ENCODE results near the gene ZIC1. TPM values are rescaled to one million over a fixed set of nuclear protein-coding genes. Genes with fewer than 3 reads are reported as not detected.

Gene ZIC1
- total and polyA plus RNA-seq, 2 of the 13 experiments (the other 11 are each of a cell fraction or from before 2014, with no cell fraction given) = not detected

- TF ChIP-seq STAT6 (CRISPR knock-in tag; IDR thresholded peaks at IDR 0.05; ENCODE audit: borderline replicate concordance) = no peak
Measured at GRCh38 chr3:147396712-147397046, 12.5 kb upstream of the ZIC1 start (continued).

GRCh38 chr3:147397155-147397874, 11.8 kb upstream of the ZIC1 start:
- Histone ChIP-seq H3K36me3 (replicated peaks in 1 of 2; ENCODE audit: control insufficient read depth in 1 of 2, insufficient read depth in 2 of 2, low read length in 2 of 2) (no peaks in the 10 kb centered on the region), H3K27me3 (ENCODE audit: control insufficient read depth in 1 of 2, insufficient read depth in 2 of 2, low read length in 2 of 2) (peaks cover 1 to 13% of the 10 kb centered on the region in 2 experiments; a peak in 4 of 5 replicates), H3K4me3 (replicated peaks in 1 of 3; ENCODE audit: insufficient read depth in 1 of 3, low read depth in 2 of 3, low read length in 3 of 3) (no peak overlapping the region), H3K27ac (ENCODE audit: extremely low read length, insufficient read depth, low read length) (no peak overlapping the region), H3K4me1 (ENCODE audit: insufficient read depth, low read length) (no peaks in the 10 kb centered on the region), H3K4me2 (ENCODE audit: low read depth, low read length) (no peak overlapping the region), H4K20me1 (ENCODE audit: insufficient read depth, low read length) (no peaks in the 10 kb centered on the region), H3K79me2 (ENCODE audit: insufficient read depth, low read length) (no peaks in the 10 kb centered on the region), H2AFZ (ENCODE audit: low read length) (no peak overlapping the region), H3K9me3 (ENCODE audit: low read length) (no peaks in the 10 kb centered on the region), H3K9ac (ENCODE audit: insufficient read depth, low read depth, low read length) (no peak overlapping the region)
- ChIA-PET CTCF (ENCODE audit: low intra/inter-chr PET ratio, low total read pairs) (no interaction called here), POLR2A (no interaction called here)
- 62% methylated on average over 25 of the region's 34 CpGs for WGBS (ENCODE audit: low lambda C conversion rate)
- FAIRE-seq (no peak), DNase-seq (ENCODE audit: low spot score) (no peak), ATAC-seq (no peak)
- no TSS peak for BruUV-seq (replicated peaks)
- intact Hi-C loops (cut with micrococcal nuclease; ENCODE audit: unreplicated experiment) (no loop called here), in situ Hi-C loops (cut with HindIII; ENCODE audit: extremely low pct_ligation_motif_present, low pct_unique_long_range_greater_than_20kb) (no loop called here)
- TF ChIP-seq HDAC1 (CRISPR knock-in tag; IDR thresholded peaks at IDR 0.05) = no peak
- no peak for TF ChIP-seq KDM5B (CRISPR knock-in tag; IDR thresholded peaks at IDR 0.05; ENCODE audit: borderline replicate concordance)
- TF ChIP-seq NFAT5 (CRISPR knock-in tag; IDR thresholded peaks at IDR 0.05) = no peak
- no peak for TF ChIP-seq ZNF331 (CRISPR knock-in tag; IDR thresholded peaks at IDR 0.05)
- TF ChIP-seq GPN1 (CRISPR knock-in tag; IDR thresholded peaks at IDR 0.05; ENCODE audit: borderline replicate concordance) = no peak
- TF ChIP-seq ZNF605 (CRISPR knock-in tag; IDR thresholded peaks at IDR 0.05) = no peak
- TF ChIP-seq ZMAT5 (CRISPR knock-in tag; IDR thresholded peaks at IDR 0.05; ENCODE audit: borderline replicate concordance, low read depth) = no peak
- no peak for TF ChIP-seq SRY (CRISPR knock-in tag; IDR thresholded peaks at IDR 0.05)
- TF ChIP-seq ZNF619 (CRISPR knock-in tag; IDR thresholded peaks at IDR 0.05) = no peak
- no peak for TF ChIP-seq FOXO1 (CRISPR knock-in tag; IDR thresholded peaks at IDR 0.05)
- TF ChIP-seq NRL (CRISPR knock-in tag; IDR thresholded peaks at IDR 0.05; ENCODE audit: borderline replicate concordance) = no peak
- TF ChIP-seq NFE2 (CRISPR knock-in tag; IDR thresholded peaks at IDR 0.05) = no peak
- no peak for TF ChIP-seq IRF1 (CRISPR knock-in tag; IDR thresholded peaks at IDR 0.05; ENCODE audit: low read depth)
